ENCODE results near the gene MADD. TPM values are rescaled to one million over a fixed set of nuclear protein-coding genes. Genes with fewer than 3 reads are reported as not detected.
"Not testable (repeated sequence)": the region's sequence is repeated elsewhere in the genome, so short reads cannot be mapped to it uniquely, and the experiment has no call there.

Gene MADD
- total RNA-seq, 4 donors from 2014 or later, result 29.0 to 49.7 (median 38.1) TPM

GRCh38 chr11:47308050-47308823 lies 38.3 kb downstream of the MADD start:
- WGBS, 2 donors, result 70 to 83% methylated on average over 6 of the region's 6 CpGs
- no peaks in the 10 kb centered on the region for H3K9me3 ChIP-seq
- peak; percentile 61 to 68 for DNase-seq
- no peaks in the 10 kb centered on the region for H3K27me3 ChIP-seq
- TF ChIP-seq POLR2A (IDR thresholded peaks at IDR 0.05) (no peak), CTCF (IDR thresholded peaks at IDR 0.05) (no peak)
- no peak overlapping the region for H3K27ac ChIP-seq
- H3K36me3 ChIP-seq, result peaks cover 54 to 57% of the 10 kb centered on the region in 2 donors
- intact Hi-C loops (cut with DNase I), result no loop called here
- peaks cover 7 to 16% of the 10 kb centered on the region in 2 donors for H3K4me1 ChIP-seq
- no peak overlapping the region for H3K4me3 ChIP-seq (replicated peaks in 1 of 3)

- no peak for TF ChIP-seq POLR2A (IDR thresholded peaks at IDR 0.05)
- TF ChIP-seq CTCF (IDR thresholded peaks at IDR 0.05), result no peak
- 91% methylated on average over 5 of the region's 5 CpGs for WGBS, 2 donors
- no peak overlapping the region for H3K27ac ChIP-seq
- no peak overlapping the region for H3K4me3 ChIP-seq (replicated peaks in 1 of 3)
- DNase-seq, result no peak
- intact Hi-C loops (cut with DNase I), result no loop called here
- H3K27me3 ChIP-seq, result no peaks in the 10 kb centered on the region
- no peaks in the 10 kb centered on the region for H3K4me1 ChIP-seq
- peaks cover 45 to 54% of the 10 kb centered on the region in 2 donors for H3K36me3 ChIP-seq
- H3K9me3 ChIP-seq, result no peaks in the 10 kb centered on the region
Observed at GRCh38 chr11:47314992-47315391, 45.1 kb downstream of the MADD start.

- H3K4me3 ChIP-seq (replicated peaks in 1 of 3); H3K27ac ChIP-seq; H3K9me3 ChIP-seq; H3K27me3 ChIP-seq; H3K4me1 ChIP-seq; intact Hi-C loops (cut with DNase I); DNase-seq: not testable (repeated sequence)
- WGBS, 2 donors, result 93 to 97% methylated on average over 8 of the region's 8 CpGs
- peaks cover 30 to 40% of the 10 kb centered on the region in 2 donors for H3K36me3 ChIP-seq
Observed at GRCh38 chr11:47316501-47316900, 46.6 kb downstream of the MADD start.

- Histone ChIP-seq H3K9me3 (no peaks in the 10 kb centered on the region), H3K36me3 (peaks cover 26 to 38% of the 10 kb centered on the region in 2 donors), H3K4me3 (replicated peaks in 1 of 3) (no peak overlapping the region), H3K27ac (no peak overlapping the region), H3K4me1 (no peaks in the 10 kb centered on the region), H3K27me3 (no peaks in the 10 kb centered on the region)
- intact Hi-C loops (cut with DNase I), result no loop called here
- no peak for TF ChIP-seq POLR2A (IDR thresholded peaks at IDR 0.05)
- no peak for TF ChIP-seq CTCF (IDR thresholded peaks at IDR 0.05)
- DNase-seq, result no peak
- 90 to 95% methylated on average over 5 of the region's 5 CpGs for WGBS, 2 donors
Observed at GRCh38 chr11:47317064-47317828, 47.3 kb downstream of the MADD start.

GRCh38 chr11:47318166-47318565 lies 48.2 kb downstream of the MADD start:
- WGBS, 2 donors, result 95 to 98% methylated on average over 2 of the region's 2 CpGs
- peaks cover 20 to 42% of the 10 kb centered on the region in 2 donors for H3K36me3 ChIP-seq
- intact Hi-C loops (cut with DNase I), result no loop called here
- no peaks in the 10 kb centered on the region for H3K27me3 ChIP-seq
- no peak overlapping the region for H3K4me3 ChIP-seq (replicated peaks in 1 of 3)
- DNase-seq, result no peak
- TF ChIP-seq CTCF (IDR thresholded peaks at IDR 0.05) (no peak), POLR2A (IDR thresholded peaks at IDR 0.05) (no peak)
- no peaks in the 10 kb centered on the region for H3K9me3 ChIP-seq
- H3K27ac ChIP-seq, result no peak overlapping the region
- no peaks in the 10 kb centered on the region for H3K4me1 ChIP-seq

All from thyroid gland (tissue), 4 donors.